Gastroesophageal sphincter (tissue), 4 donors: ENCODE data around the gene UBE2F. TPM values are rescaled to one million over a fixed set of nuclear protein-coding genes. Genes with fewer than 3 reads are reported as not detected.

Source experiments
- ATAC-seq: fragments of 150-250 bp; one replicate; pipeline ENCODE4 v1.9.1; 2016; ENCODE audit warnings: mild to moderate bottlenecking, moderate library complexity
- H3K27ac ChIP-seq, 4 donors: fragments of 200-600 bp; sonication (generic) in 3 of 4; 1 replicate in 3 of 4; 2 replicates in 1 of 4; pipeline ENCODE4 v1.5.1; 2016 to 2019
- H3K27me3 ChIP-seq: fragments of 200-600 bp; sonication (generic); one replicate; pipeline ENCODE4 v1.5.1; 2019
- H3K36me3 ChIP-seq, 2 donors: fragments of 200-600 bp; sonication (generic); one replicate each; pipeline ENCODE4 v1.5.1; 2019; ENCODE audit warnings: control low read depth in 1 of 2
- H3K4me1 ChIP-seq, 3 donors: fragments of 200-600 bp; sonication (generic); 1 replicate in 2 of 3; 2 replicates in 1 of 3; pipeline ENCODE4 v1.5.1; 2016 to 2019; ENCODE audit warnings: control low read depth in 2 of 3
- H3K4me3 ChIP-seq, 2 donors: fragments of 200-600 bp; sonication (generic); one replicate each; pipeline ENCODE4 v1.5.1; 2019; ENCODE audit warnings: mild to moderate bottlenecking in 1 of 2, moderate library complexity in 1 of 2
- H3K9me3 ChIP-seq, 3 donors: fragments of 200-600 bp; sonication (generic); one replicate each; pipeline ENCODE4 v1.5.1; 2017 to 2019; ENCODE audit warnings: control low read depth in 2 of 3
- CTCF ChIP-seq, 4 experiments: fragments of 200-600 bp in 2 of 4; fragments of 450-650 bp in 2 of 4; sonication (generic) in 1 of 4; IDR thresholded peaks; one replicate each; pipeline ENCODE4 v1.5.1; 2017 to 2019; ENCODE audit warnings: antibody characterized with exemption in 4 of 4, mild to moderate bottlenecking in 2 of 4, moderate library complexity in 2 of 4
- EP300 ChIP-seq: sonication (generic); formaldehyde crosslinking; IDR thresholded peaks from one replicate; pipeline ENCODE4 v1.6.1; 2017; ENCODE audit warnings: antibody characterized with exemption, mild to moderate bottlenecking
- POLR2A ChIP-seq, 2 donors: fragments of 450-650 bp; IDR thresholded peaks; one replicate each; pipeline ENCODE4 v1.6.1; 2017; ENCODE audit warnings: antibody characterized with exemption in 2 of 2, mild to moderate bottlenecking in 2 of 2, moderate library complexity in 1 of 2
- POLR2AphosphoS5 ChIP-seq: sonication (generic); formaldehyde crosslinking; IDR thresholded peaks from one replicate; pipeline ENCODE4 v1.6.1; 2017; ENCODE audit warnings: antibody characterized with exemption
- WGBS, 2 donors: methylation state at CpG; one replicate each; pipeline ENCODE4 v1.1.5; 2018; ENCODE audit warnings: low coverage in 1 of 2; 5-methylcytosine and 5-hydroxymethylcytosine counted together
- small RNA-seq, 4 donors: library from RNA; depleted of rRNA; stranded (forward); fragments of <200 nt; gene quantifications; one replicate each; pipeline ENCODE3, GENCODE V24; 2016
- total RNA-seq, 4 donors: library from RNA; depleted of rRNA; stranded (reverse); fragments of >200 nt; gene quantifications; one replicate each; pipeline ENCODE4 v1.1.0, GENCODE V29; 2016

Gene UBE2F
- total RNA-seq, 4 donors from 2014 or later, result 85.0 to 99.5 (median 96.3) TPM

- no peak for ATAC-seq
- Histone ChIP-seq H3K27ac (no peak overlapping the region), H3K27me3 (no peaks in the 10 kb centered on the region), H3K9me3 (no peaks in the 10 kb centered on the region), H3K4me1 (no peaks in the 10 kb centered on the region), H3K36me3 (peaks cover 0 to 22% of the 10 kb centered on the region in 2 donors), H3K4me3 (no peak overlapping the region)
- TF ChIP-seq EP300, result no peak
- no peak for TF ChIP-seq POLR2AphosphoS5
- no peak for TF ChIP-seq POLR2A (IDR thresholded peaks at IDR 0.05)
- no peak for TF ChIP-seq CTCF (IDR thresholded peaks at IDR 0.05)
- WGBS, 2 donors, result 94% methylated on average over 7 of the region's 16 CpGs; no CpG with 5 or more reads in 1 of the 2 donors
Measured at GRCh38 chr2:238091436-238092060, 124.7 kb downstream of the UBE2F start.

Small RNA genes lying within 50 kb of the gene (small RNA-seq; reads per million reads assigned to genes)
- gene RNU6-1333P, result 0 reads per million in 4 donors

Other genes starting within 250 kb of the UBE2F start
- gene RBM44, start 168.2 kb upstream of the UBE2F start, total RNA-seq, result 1 to 10 TPM in 2 of 4 donors, under 1 TPM in 2; 0.45 to 1.4 (median 0.93) TPM
- 100 to 1,000 TPM; 213 to 355 (median 286) TPM for gene RAMP1, start 107.4 kb upstream of the UBE2F start, total RNA-seq
- gene SCLY, start 94.0 kb downstream of the UBE2F start, total RNA-seq, result 10 to 100 TPM; 14.2 to 23.2 (median 16.5) TPM
- 1 to 10 TPM in 1 of 4 donors, under 1 TPM in 2, not detected in 1; 0.12 to 3.4 (median 0.31) TPM for gene ESPNL, start 133.3 kb downstream of the UBE2F start, total RNA-seq
- gene KLHL30, start 171.7 kb downstream of the UBE2F start, total RNA-seq, result 1 to 10 TPM; 1.3 to 8.1 (median 3.7) TPM
- under 1 TPM in 3 of 4 donors, not detected in 1; 0.35 to 0.94 (median 0.74) TPM for gene ERFE, start 192.0 kb downstream of the UBE2F start, total RNA-seq
- 10 to 100 TPM; 18.5 to 45.5 (median 35.1) TPM for gene ILKAP, start 236.7 kb downstream of the UBE2F start, total RNA-seq